NCI-H1105 (cell line): ENCODE measurements around the gene RBM34.
A peak's percentile ranks its signal among the peaks of the same experiment; 100 is the strongest.
"Not testable (repeated sequence)": the region's sequence is repeated elsewhere in the genome, so short reads cannot be mapped to it uniquely, and the experiment has no call there.

Source experiments
- DNase-seq: peaks from one replicate; lab custom pipeline; 2025; lab: John Stamatoyannopoulos, UW

The RBM34 gene

GRCh38 chr1:235160957-235161684 lies at the start of gene RBM34:
RBM34 (minus strand) TSS chr1:235161250; CDS start chr1:235161226, 24 bp downstream.
- DNase-seq = peak; percentile 54

- DNase-seq = no peak
Observed at GRCh38 chr1:235207209-235207565, 46.1 kb upstream of the RBM34 start.

- DNase-seq = no peak
Observed at GRCh38 chr1:235206533-235207208, 45.6 kb upstream of the RBM34 start.

GRCh38 chr1:235205687-235206086 lies 44.6 kb upstream of the RBM34 start:
- DNase-seq = no peak

GRCh38 chr1:235203428-235203827 lies 42.4 kb upstream of the RBM34 start:
- DNase-seq = no peak

- DNase-seq = not testable (repeated sequence)
Observed at GRCh38 chr1:235202447-235202846, 41.4 kb upstream of the RBM34 start.

- DNase-seq = no peak
Observed at GRCh38 chr1:235199441-235199840, 38.4 kb upstream of the RBM34 start.

GRCh38 chr1:235190431-235190830 lies 29.4 kb upstream of the RBM34 start:
- no peak for DNase-seq

- no peak for DNase-seq
Observed at GRCh38 chr1:235187316-235187715, 26.3 kb upstream of the RBM34 start.

GRCh38 chr1:235181561-235182245 lies 20.7 kb upstream of the RBM34 start:
- no peak for DNase-seq

GRCh38 chr1:235180916-235181460 lies 19.9 kb upstream of the RBM34 start:
- DNase-seq = no peak

GRCh38 chr1:235176486-235176885 lies 15.4 kb upstream of the RBM34 start:
- no peak for DNase-seq

GRCh38 chr1:235169986-235170385 lies 8.9 kb upstream of the RBM34 start:
- no peak for DNase-seq

- no peak for DNase-seq
Observed at GRCh38 chr1:235168375-235168774, 7.3 kb upstream of the RBM34 start.

- DNase-seq = no peak
Observed at GRCh38 chr1:235161685-235162327, 756 bp upstream of the RBM34 start.

GRCh38 chr1:235160383-235160956 lies 580 bp downstream of the RBM34 start:
- no peak for DNase-seq

GRCh38 chr1:235159930-235160329 lies 1.1 kb downstream of the RBM34 start:
- not testable (repeated sequence) for DNase-seq

GRCh38 chr1:235159284-235159683 lies 1.8 kb downstream of the RBM34 start:
- not testable (repeated sequence) for DNase-seq

GRCh38 chr1:235158680-235159079 lies 2.4 kb downstream of the RBM34 start:
- no peak for DNase-seq

GRCh38 chr1:235157150-235157549 lies 3.9 kb downstream of the RBM34 start:
- DNase-seq = no peak

GRCh38 chr1:235156740-235157139 lies 4.3 kb downstream of the RBM34 start:
- DNase-seq = no peak

- DNase-seq = no peak
Observed at GRCh38 chr1:235156265-235156664, 4.8 kb downstream of the RBM34 start.
